Astrocyte (in vitro differentiated cells and primary cell): ENCODE data around the gene CAMK1D.
A peak's percentile ranks its signal among the peaks of the same experiment; 100 is the strongest.

Experiments used
- EZH2 ChIP-seq: IDR thresholded peaks from 2 replicates; pipeline ENCODE4 v1.6.1; 2012; ENCODE audit warnings: mild to moderate bottlenecking, low read length, inconsistent platforms; ENCODE audit not compliant: insufficient read depth
- TF ChIP-seq, protein P1 (sequence below): IDR thresholded peaks from 2 replicates; pipeline ENCODE4 v1.5.1; 2011; ENCODE audit warnings: low read depth, mild to moderate bottlenecking, inconsistent platforms, low read length, moderate library complexity; ENCODE audit not compliant: insufficient read depth

DNA sequence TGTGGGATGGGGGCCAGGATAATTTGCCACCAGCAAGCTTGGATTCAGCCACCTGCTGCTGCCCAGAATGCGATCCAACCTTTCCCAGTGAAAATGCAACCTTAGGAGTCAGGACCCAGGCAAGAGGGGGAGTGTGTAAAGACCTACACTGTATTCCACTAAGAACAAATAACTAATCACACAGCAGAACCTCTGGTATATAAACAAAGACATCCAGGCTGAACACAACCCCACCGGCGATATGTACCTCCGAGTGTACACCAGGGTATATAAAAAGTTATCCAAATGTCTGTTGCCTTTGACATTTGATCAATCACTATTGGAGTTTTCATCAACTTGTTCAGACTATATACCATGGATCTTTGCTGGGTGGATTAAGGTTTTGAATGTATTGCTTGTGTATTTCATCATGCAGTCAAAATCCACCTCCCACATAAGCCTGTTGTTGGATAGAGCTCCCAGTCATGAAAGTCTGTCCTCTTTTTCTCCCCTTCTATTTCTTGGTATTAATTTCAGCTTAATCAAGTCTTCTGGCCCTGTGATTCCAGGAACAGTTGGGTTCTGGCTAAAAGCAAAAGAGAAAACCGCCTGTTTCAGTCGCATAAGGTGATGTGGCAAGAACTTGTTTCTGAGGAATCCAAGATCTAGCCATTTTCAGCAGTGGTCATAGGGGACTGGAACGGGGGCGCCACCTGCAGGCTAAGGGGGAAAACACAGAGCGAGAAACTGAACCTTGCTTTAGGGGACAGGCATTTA lies 361.4 kb downstream of the CAMK1D start:
- TF ChIP-seq, protein P1, sequence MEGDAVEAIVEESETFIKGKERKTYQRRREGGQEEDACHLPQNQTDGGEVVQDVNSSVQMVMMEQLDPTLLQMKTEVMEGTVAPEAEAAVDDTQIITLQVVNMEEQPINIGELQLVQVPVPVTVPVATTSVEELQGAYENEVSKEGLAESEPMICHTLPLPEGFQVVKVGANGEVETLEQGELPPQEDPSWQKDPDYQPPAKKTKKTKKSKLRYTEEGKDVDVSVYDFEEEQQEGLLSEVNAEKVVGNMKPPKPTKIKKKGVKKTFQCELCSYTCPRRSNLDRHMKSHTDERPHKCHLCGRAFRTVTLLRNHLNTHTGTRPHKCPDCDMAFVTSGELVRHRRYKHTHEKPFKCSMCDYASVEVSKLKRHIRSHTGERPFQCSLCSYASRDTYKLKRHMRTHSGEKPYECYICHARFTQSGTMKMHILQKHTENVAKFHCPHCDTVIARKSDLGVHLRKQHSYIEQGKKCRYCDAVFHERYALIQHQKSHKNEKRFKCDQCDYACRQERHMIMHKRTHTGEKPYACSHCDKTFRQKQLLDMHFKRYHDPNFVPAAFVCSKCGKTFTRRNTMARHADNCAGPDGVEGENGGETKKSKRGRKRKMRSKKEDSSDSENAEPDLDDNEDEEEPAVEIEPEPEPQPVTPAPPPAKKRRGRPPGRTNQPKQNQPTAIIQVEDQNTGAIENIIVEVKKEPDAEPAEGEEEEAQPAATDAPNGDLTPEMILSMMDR, result peak; percentile 97
- TF ChIP-seq EZH2, result no peak
